Measurements from ENCODE around the gene IGSF22.

The IGSF22 gene
- long read RNA-seq, donor 1: 0 reads
- long read RNA-seq, donor 2: 0 reads
- long read RNA-seq, donor 3: 0 reads
- long read RNA-seq, donor 4: 0 reads
- long read RNA-seq, donor 5: 0 reads
- long read RNA-seq, donor 6: 0 reads
- long read RNA-seq, donor 7: 0 reads
- long read RNA-seq, donor 8: 0 reads

DNA sequence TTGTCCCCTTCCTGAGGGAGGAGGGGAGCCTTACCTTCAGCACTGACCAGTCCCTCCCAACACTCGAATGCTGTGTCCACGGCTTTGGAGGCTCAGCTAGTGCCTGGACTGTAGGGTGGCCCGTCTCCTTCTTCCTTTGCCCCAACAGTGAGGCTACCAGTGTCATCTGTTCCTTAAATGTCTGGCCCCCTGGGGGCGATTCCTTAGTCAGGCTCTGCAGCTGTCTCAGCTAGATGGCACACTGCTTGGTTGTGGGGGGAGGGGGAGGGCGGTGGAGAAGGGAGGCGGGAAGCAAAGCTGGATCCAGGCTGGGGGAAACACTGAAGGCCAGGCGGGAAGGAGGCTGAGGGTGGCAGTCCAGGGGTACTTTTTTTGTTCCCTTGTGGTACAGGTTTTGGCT, at the start of gene IGSF22:
TSS of gene IGSF22 (minus strand) at position 149 of the 400 bp plus-strand sequence. CDS start 1,952 bp downstream, outside the sequence.
- no peak for DNase-seq

- no peak for DNase-seq
These were observed 48.8 kb upstream of the IGSF22 start for GRCh38 chr11:18774801-18775200.

DNA sequence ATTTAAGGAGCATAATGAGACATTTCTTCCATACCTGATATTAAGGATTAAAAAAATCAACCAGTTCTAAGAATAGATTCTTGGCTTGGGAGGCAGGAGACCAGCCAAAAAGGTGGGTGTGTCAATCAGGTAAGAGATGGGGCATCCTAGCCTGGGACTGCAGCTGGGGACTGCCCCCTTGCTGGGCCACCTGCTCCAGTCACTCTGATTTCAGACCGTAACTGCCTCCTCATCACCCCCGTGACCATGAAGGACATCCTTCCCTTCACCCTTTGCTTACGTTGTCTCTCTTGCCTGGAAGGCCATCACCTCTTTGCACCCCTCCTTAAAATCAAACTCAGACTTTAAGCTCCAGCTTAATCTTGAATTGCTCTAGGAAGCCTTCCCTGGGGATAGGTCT, 47.7 kb upstream of the IGSF22 start:
- DNase-seq: no peak

- no peak for DNase-seq
These were observed 47.1 kb upstream of the IGSF22 start for GRCh38 chr11:18773104-18773503.

DNA sequence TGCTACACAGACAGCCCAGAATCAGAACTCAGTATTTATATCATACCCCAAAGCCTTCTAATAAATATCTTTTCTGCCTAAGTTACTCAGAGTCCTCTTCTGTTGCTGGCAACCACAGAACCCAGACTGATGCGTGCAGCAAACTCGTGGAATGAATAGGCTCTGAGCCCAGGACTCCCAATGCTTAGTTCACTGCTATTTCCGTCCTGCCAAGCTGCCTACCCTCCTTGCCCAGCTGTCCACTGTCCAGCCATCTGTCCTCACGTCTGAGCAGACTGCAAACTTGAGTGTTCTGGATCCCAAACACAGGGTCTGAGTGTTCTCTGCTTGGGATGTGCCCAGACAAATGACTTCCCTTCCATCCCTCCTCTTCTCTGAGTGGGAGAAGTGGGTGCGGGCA, 46.2 kb upstream of the IGSF22 start:
- no peak for DNase-seq

- no peak for DNase-seq
These were observed 45.5 kb upstream of the IGSF22 start for GRCh38 chr11:18771266-18772035.

- DNase-seq: no peak
These were observed 44.6 kb upstream of the IGSF22 start for GRCh38 chr11:18770479-18771125.

DNA sequence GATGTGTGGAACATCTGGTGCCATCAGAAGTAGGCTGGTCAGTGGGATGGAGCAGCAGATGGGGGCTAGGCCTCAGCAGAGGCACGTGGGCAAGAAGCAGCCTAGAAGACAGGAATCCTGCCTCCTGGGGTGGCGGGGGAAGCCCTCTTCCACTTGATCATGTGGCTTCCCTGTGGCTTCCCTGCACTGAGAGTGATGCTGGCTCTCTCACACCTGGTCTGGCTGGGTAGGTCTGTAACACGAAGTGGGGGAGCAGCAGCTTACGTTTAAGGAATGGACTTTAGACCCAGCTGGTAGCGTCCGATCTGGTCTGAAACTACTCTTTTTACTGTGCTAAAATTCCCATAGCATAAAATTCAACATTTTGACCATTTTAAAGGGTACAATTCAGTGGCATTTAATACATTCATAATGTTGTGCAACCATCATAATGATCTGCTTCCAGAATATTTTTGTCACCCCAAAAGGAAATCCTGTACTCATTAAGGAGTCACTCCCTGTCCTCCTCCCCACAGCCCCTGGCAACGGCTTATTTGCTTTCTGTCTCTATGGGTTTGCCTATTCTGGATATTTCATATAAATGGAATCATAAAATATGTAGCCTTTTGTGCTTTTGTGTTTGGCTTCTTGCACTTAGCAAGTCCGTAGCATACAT, 43.9 kb upstream of the IGSF22 start:
- no peak for DNase-seq

DNA sequence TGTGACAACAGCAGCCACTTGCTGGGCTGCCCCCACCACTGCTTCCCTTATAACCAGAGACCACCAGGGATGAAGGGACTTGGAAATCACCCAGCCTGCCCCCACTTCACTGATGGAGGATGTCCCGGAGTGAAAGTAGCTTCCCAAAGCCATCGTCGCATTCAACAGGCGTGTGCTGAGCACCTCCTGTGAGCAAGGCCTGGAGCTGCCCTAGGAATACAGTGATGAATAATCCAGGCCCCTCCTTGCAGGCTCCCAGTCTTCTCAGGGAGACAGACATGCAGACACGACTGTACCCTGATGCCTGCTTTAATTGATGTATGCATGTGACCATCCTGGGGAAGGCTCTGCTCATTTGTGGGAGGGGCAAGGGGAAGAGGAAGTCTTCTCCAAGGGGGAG, 43.0 kb upstream of the IGSF22 start:
- DNase-seq: no peak

- DNase-seq: no peak
These were observed 42.5 kb upstream of the IGSF22 start for GRCh38 chr11:18768472-18768901.

DNA sequence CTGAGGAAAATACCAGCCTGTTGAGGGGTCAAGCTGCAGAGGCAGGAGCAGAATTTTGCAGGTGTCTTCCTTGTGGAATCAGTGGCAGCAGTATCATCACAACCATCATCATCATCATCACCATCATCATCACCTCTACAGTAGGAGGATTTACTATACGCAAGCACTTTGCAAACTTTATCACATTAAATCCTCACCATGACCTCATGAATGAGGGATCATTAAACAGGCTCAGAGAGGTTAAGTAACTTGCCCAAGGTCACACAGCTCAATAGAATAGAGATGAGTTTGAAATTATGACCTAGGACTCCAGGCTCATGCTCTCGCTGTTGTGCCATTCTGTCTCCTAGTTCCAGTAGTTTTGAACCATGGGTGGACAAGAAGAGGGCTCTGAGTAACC, 40.0 kb upstream of the IGSF22 start:
- DNase-seq: no peak

DNA sequence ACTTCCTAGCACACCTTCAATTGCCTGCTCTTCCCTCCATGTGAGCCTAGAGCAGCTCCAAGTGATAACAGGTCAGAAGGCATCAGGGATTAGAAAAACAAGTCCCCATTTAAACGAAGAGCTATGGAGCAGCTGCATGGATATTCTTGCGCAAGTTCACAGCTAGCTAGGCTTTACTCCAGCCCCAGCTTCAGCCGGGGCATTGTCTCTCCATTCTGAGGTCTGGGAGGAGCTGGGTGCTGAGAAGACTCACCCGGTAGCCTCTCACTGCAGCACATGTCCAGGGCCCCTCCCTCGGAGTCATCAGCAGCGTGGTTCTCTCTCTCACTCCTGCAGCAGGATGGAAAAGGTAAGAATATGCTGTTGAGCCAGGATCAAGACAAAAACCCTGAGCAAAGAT, 39.6 kb upstream of the IGSF22 start:
- no peak for DNase-seq

GRCh38 chr11:18761741-18762140, 35.8 kb upstream of the IGSF22 start:
- no peak for DNase-seq

- DNase-seq: no peak
These were observed 35.2 kb upstream of the IGSF22 start for GRCh38 chr11:18761144-18761543.

- DNase-seq: no peak
These were observed 31.8 kb upstream of the IGSF22 start for GRCh38 chr11:18757811-18758210.

DNA sequence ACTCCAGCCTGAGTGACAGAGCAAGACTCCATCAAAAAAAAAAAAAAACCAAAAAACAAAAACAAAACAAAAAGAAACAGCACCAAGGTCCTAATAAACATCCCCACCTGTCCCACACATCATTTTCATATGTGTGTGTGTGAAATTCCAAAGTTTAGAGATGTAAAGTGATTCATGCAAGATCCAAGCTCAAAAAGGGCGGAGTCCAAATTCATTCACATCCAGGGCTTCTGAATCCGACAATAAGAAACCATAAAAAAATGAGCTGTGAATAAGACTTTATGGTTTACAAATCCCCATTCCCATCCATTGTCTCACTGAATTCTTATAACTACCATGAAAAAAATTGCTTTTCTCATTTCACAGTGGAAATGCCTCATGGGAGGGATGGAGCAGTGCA, 30.9 kb upstream of the IGSF22 start:
- no peak for DNase-seq

DNA sequence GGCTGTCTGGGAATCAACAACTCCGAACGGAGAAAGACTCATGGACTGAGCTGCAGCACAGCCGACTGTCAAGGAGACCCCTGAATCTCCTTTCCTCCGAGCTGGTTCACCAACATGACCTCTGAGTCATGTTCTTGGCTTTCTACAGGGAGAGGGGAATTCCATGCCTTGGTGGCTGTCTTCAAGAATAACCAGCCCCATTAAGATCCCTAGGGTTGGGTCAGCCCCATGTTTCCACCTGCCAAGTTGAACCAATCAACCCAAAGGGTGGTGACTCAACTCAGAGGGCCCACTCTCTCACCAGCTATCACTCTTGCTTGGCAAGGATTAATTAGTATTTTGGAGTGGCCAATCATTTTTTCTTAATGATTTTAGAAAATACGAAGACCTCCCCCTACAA, 28.3 kb upstream of the IGSF22 start:
- DNase-seq: no peak

- no peak for DNase-seq
These were observed 26.5 kb upstream of the IGSF22 start for GRCh38 chr11:18752502-18752901.

GRCh38 chr11:18750944-18751343, 25.0 kb upstream of the IGSF22 start:
- DNase-seq: no peak

GRCh38 chr11:18749681-18750319, 23.8 kb upstream of the IGSF22 start:
- no peak for DNase-seq

GRCh38 chr11:18748766-18749365, 22.9 kb upstream of the IGSF22 start:
- no peak for DNase-seq

DNA sequence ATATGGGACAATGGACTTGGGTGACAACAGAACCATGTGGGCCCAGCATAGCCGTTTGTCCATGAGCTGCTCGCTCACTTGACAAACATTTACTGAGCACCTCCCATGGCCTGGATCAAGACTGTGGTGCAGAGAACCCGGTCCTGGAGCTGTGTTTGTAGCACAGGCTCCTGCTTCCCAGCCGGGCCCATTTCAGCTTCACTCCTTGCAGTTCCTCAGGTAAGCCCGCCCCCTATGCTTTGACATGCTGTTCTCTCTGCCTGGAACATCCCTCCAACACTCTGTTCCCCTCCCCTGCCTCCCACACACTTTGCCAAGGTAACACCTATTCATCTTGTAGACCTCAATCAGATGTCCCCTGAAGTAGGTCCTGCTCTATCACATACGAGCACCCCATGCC, 19.3 kb upstream of the IGSF22 start:
- no peak for DNase-seq

All from right kidney (tissue), 9 donors.